ENCODE data around the gene SLC16A7. TPM values are rescaled to one million over a fixed set of nuclear protein-coding genes. Genes with fewer than 3 reads are reported as not detected.

Gene SLC16A7
- total RNA-seq, 1 donor from 2014 or later = 12.9 TPM

GRCh38 chr12:59654061-59654460, 58.2 kb downstream of the SLC16A7 start:
- Mint-ChIP-seq H3K27ac (no peak overlapping the region), H3K4me3 (no peak overlapping the region), H3K36me3 (no peaks in the 10 kb centered on the region)

GRCh38 chr12:59657266-59657665, 61.4 kb downstream of the SLC16A7 start:
- Mint-ChIP-seq H3K4me1 (ENCODE audit: unreplicated experiment) (no peaks in the 10 kb centered on the region), H3K27ac (no peak overlapping the region), H3K27me3 (no peaks in the 10 kb centered on the region), H3K4me3 (no peak overlapping the region), H3K36me3 (no peaks in the 10 kb centered on the region), H3K9me3 (no peaks in the 10 kb centered on the region)
- no peak for TF ChIP-seq CTCF (conservative IDR thresholded peaks at IDR 0.05)
- DNase-seq (ENCODE audit: extremely low spot score, unreplicated experiment) = no peak

More at GRCh38 chr12:59654061-59654460, 58.2 kb downstream of the SLC16A7 start:
- no peak for TF ChIP-seq CTCF (conservative IDR thresholded peaks at IDR 0.05)
- H3K4me1 Mint-ChIP-seq (ENCODE audit: unreplicated experiment) = peaks cover 7% of the 10 kb centered on the region
- no peaks in the 10 kb centered on the region for H3K27me3 Mint-ChIP-seq
- no peak for DNase-seq (ENCODE audit: extremely low spot score, unreplicated experiment)
- no peaks in the 10 kb centered on the region for H3K9me3 Mint-ChIP-seq

GRCh38 chr12:59657711-59658110, 61.9 kb downstream of the SLC16A7 start:
- DNase-seq (ENCODE audit: extremely low spot score, unreplicated experiment) = no peak
- H3K36me3 Mint-ChIP-seq = no peaks in the 10 kb centered on the region
- no peaks in the 10 kb centered on the region for H3K9me3 Mint-ChIP-seq

GRCh38 chr12:59660148-59660547, 64.3 kb downstream of the SLC16A7 start:
- Mint-ChIP-seq H3K9me3 (no peaks in the 10 kb centered on the region), H3K27me3 (no peaks in the 10 kb centered on the region), H3K27ac (no peak overlapping the region), H3K4me1 (ENCODE audit: unreplicated experiment) (no peaks in the 10 kb centered on the region), H3K4me3 (no peak overlapping the region), H3K36me3 (no peaks in the 10 kb centered on the region)
- DNase-seq (ENCODE audit: extremely low spot score, unreplicated experiment) = no peak
- no peak for TF ChIP-seq CTCF (conservative IDR thresholded peaks at IDR 0.05)

More at GRCh38 chr12:59657711-59658110, 61.9 kb downstream of the SLC16A7 start:
- no peak overlapping the region for H3K4me3 Mint-ChIP-seq
- no peak overlapping the region for H3K27ac Mint-ChIP-seq
- H3K27me3 Mint-ChIP-seq = no peaks in the 10 kb centered on the region
- H3K4me1 Mint-ChIP-seq (ENCODE audit: unreplicated experiment) = no peaks in the 10 kb centered on the region
- no peak for TF ChIP-seq CTCF (conservative IDR thresholded peaks at IDR 0.05)

GRCh38 chr12:59660921-59661597, 65.2 kb downstream of the SLC16A7 start:
- Mint-ChIP-seq H3K27me3 (no peaks in the 10 kb centered on the region), H3K27ac (no peak overlapping the region), H3K36me3 (no peaks in the 10 kb centered on the region), H3K4me1 (ENCODE audit: unreplicated experiment) (no peaks in the 10 kb centered on the region), H3K9me3 (no peaks in the 10 kb centered on the region), H3K4me3 (no peak overlapping the region)
- no peak for DNase-seq (ENCODE audit: extremely low spot score, unreplicated experiment)
- no peak for TF ChIP-seq CTCF (conservative IDR thresholded peaks at IDR 0.05)

All from type B pancreatic cell (in vitro differentiated cells).